GM13976 (cell line): ENCODE measurements around the gene EPB41L5.

Source experiments
- DNase-seq: peaks from one replicate; pipeline ENCODE4 v3.0.0; 2012; ENCODE audit warnings: low spot score
- in situ Hi-C: fragments of 300-500 bp; cut with MboI; formaldehyde crosslinking; loops from one replicate; pipeline ENCODE4 v1.12.0; 2022; ENCODE audit warnings: low sequenced_read_pairs, mixed read lengths, inconsistent platforms; ENCODE audit not compliant: unreplicated experiment
- TF ChIP-seq, protein P1 (sequence below): IDR thresholded peaks from 2 replicates; pipeline ENCODE4 v1.5.1; 2012; ENCODE audit warnings: borderline replicate concordance, mild to moderate bottlenecking; ENCODE audit not compliant: insufficient read depth; ENCODE audit errors: extremely low read depth, missing control alignments, control extremely low read depth

The EPB41L5 gene

DNA sequence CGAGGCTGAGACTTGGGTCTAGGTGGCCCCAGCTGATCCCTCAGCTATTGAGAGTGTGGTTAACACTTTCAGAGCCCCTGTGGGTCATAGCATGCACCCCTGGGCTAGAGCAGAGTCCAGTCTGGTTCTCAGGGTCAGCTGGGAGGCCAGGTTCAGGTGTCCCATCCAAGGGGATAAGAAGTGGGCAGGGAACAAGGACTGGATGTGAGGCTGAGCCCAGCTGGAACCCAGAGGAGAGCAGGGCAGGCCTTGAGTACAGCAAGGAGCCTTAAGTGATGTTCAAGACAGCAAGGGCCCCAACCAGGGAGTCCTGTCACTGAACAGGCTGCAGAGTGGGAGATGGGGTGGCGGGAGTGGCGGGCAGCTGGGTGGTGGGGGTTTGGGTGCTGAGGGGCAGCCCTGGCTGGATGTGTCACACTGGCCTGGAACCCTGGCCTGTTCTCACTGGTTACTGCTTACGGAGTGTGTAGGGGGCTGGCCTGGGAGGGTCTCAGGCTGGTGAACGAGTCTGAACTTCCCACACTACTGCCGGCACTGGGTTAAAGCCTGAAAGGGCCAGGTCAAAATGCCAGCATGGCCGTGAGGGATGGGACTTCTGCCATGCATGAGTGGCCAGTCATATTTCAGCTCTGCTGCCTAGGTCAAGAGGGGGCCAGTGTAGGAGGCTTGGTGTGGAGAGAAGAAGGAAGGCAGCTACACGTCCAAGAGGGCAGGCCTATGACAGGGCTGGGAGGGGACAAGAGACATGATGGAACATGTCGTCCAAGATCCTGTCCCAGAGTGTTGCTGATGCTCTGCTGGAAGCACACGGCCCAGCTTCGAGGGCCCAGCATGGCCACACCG is 196.8 kb downstream of the EPB41L5 start:
- DNase-seq, result no peak
- in situ Hi-C loops, result no loop called here
- TF ChIP-seq, protein P1, sequence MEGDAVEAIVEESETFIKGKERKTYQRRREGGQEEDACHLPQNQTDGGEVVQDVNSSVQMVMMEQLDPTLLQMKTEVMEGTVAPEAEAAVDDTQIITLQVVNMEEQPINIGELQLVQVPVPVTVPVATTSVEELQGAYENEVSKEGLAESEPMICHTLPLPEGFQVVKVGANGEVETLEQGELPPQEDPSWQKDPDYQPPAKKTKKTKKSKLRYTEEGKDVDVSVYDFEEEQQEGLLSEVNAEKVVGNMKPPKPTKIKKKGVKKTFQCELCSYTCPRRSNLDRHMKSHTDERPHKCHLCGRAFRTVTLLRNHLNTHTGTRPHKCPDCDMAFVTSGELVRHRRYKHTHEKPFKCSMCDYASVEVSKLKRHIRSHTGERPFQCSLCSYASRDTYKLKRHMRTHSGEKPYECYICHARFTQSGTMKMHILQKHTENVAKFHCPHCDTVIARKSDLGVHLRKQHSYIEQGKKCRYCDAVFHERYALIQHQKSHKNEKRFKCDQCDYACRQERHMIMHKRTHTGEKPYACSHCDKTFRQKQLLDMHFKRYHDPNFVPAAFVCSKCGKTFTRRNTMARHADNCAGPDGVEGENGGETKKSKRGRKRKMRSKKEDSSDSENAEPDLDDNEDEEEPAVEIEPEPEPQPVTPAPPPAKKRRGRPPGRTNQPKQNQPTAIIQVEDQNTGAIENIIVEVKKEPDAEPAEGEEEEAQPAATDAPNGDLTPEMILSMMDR, result no peak

DNA sequence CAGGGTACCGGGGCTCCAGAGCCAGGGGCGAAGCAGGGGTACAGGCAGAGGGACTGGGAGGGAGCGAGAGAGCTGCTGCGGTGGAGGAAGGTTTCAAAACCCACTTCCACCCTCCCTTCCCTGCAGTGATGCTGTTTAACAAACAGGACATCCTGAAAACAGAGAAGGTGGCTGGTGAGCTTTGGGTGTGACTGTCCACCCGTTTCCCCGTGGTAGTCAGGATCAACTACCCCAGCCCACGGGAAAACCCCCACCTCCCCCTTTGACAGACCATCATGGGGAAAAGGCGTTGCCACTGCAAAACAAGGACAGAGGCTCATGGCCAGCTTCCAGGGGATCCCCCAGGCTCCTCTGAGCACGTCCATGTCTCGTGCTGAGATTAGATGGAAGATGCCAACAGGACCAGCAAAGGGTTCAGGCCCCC is 197.4 kb downstream of the EPB41L5 start:
- TF ChIP-seq, protein P1, result no peak

DNA sequence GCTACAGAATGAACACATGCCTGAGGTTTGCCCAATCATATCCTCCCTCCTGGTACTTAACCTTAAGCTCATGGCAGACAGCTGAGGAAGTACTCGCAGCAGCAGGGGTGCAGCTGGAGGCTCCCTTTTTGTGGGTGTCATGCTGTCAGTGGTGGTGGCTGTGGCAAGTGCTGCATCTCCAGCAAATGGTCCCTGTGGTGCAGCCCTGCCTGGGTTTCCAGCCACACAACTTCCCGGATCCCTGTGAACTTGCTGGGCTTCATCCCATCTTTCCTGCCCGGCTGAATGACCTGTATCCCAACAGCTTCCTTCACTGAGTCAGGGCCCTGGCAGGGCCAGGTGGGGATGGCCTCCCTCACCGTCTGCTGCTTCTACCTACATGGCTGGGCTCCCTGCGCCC is 205.3 kb downstream of the EPB41L5 start:
- TF ChIP-seq, protein P1, result no peak
- DNase-seq, result no peak
- in situ Hi-C loops, result no loop called here

More for the DNA sequence above, 197.4 kb downstream of the EPB41L5 start:
- in situ Hi-C loops, result no loop called here
- DNase-seq, result no peak

DNA sequence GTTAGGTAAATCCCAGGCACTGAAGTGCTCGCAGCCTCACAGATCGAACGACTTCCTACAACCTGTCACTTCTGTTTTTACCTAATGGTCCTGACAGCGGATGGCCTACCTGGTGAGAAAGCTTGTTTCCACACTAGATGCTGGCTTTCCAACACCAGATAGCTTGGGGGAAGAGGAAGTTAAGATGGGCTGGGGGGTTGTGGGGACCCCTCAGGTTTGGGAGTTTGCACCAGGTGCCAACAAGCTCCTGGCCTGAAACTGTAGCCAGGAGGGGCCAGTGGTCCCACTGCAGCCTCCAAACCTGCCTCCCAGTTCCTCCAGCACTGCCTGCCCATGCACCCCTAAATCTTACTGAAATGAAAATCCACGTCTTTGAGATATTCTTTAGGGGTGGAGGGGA is 206.4 kb downstream of the EPB41L5 start:
- in situ Hi-C loops, result no loop called here
- TF ChIP-seq, protein P1, result no peak
- no peak for DNase-seq

DNA sequence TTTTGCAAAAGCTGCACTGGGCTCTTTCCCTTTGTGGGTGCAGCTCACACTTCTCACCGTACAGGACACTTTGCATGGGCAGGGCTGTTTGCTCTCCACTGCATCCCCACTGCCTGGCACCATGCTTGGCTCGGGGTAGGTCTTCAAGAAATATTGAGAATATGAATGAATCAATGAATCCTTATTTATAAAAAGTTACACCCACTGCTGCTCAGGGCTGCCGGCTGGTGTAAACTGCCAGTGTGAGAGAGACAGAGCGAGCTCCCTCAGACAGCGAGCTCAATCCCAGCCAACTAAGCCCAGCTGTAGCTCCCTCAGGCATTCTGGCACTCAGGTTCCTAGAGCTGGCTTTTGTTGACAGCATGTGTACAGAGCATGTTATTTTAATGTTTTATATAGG is 206.9 kb downstream of the EPB41L5 start:
- in situ Hi-C loops, result loop anchor here (10.0 kb wide), 1 partner anchor 75 kb away; no protein-coding TSS in a partner anchor
- TF ChIP-seq, protein P1, result no peak
- no peak for DNase-seq

DNA sequence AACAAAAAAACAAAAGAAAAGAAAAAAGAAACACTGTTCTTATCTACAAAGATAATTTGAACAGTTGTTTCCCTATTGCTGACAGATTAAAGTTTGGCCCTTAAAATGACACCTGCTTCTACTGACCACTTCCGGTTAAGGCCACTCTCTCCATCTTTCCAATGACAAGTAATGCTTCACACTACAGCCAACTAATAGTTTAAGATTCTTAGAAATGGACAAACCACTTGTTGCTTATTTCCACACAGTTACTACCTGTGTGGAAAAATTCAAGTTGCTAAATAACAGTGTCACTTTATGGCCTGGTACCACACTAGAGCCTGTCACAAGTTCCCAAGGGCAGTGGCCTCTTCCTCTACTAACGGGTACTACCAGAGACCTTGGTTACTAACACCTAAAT is 207.9 kb downstream of the EPB41L5 start:
- TF ChIP-seq, protein P1, result no peak
- no peak for DNase-seq
- in situ Hi-C loops, result loop anchor here (10.0 kb wide), 1 partner anchor 74 kb away; no protein-coding TSS in a partner anchor
